K562 (cell line): Measurements from ENCODE around the gene VSIG4. TPM values are rescaled to one million over a fixed set of nuclear protein-coding genes. Genes with fewer than 3 reads are reported as not detected.
A peak's percentile ranks its signal among the peaks of the same experiment; 100 is the strongest.

Experiments used
- CBX2 ChIP-seq: fragments of 200-600 bp; sonication (generic); IDR thresholded peaks from one replicate; pipeline ENCODE4 v1.6.1; 2012; ENCODE audit warnings: mild to moderate bottlenecking, low read length, inconsistent platforms; ENCODE audit not compliant: insufficient read depth, poor library complexity, severe bottlenecking
- ESRRA ChIP-seq: fragments of 450-650 bp; IDR thresholded peaks from 2 replicates; pipeline ENCODE4 v1.6.1; 2014; ENCODE audit warnings: low read depth, mild to moderate bottlenecking, moderate library complexity, borderline replicate concordance
- EZH2 ChIP-seq: IDR thresholded peaks from 2 replicates; pipeline ENCODE4 v1.6.1; 2012; ENCODE audit warnings: low read depth, mild to moderate bottlenecking, inconsistent platforms, low read length, borderline replicate concordance
- SMAD4 ChIP-seq: fragments of 250-450 bp; sonication (Bioruptor Pico); conservative IDR thresholded peaks from 2 replicates; pipeline ENCODE4 v1.8.0; 2021; ENCODE audit warnings: inconsistent platforms, mild to moderate bottlenecking, moderate library complexity
- TCF3 ChIP-seq: sonication (generic); formaldehyde crosslinking; IDR thresholded peaks from 2 replicates; pipeline ENCODE4 v1.4.0; 2020; ENCODE audit warnings: mild to moderate bottlenecking, missing genetic modification reagents
- XRCC3 ChIP-seq: fragments of 450-650 bp; IDR thresholded peaks from 2 replicates; pipeline ENCODE4 v1.6.1; 2017; ENCODE audit warnings: mild to moderate bottlenecking, moderate library complexity
- ZNF76 ChIP-seq: fragments of 250-450 bp; sonication (Bioruptor Pico); IDR thresholded peaks from 2 replicates; pipeline ENCODE4 v1.4.0; 2020; ENCODE audit warnings: mild to moderate bottlenecking, moderate library complexity, borderline replicate concordance
- polyA plus RNA-seq, 8 experiments: library from polyadenylated mRNA; depleted of rRNA in 4 of 8; stranded (reverse) in 5 of 8; unstranded in 3 of 8; fragments of >200 nt; fragmentation: Nextera tagmentation in 2 of 8; fragmentation: Illumina TruSeq in 1 of 8; extraction: Ambion mirVana in 2 of 8; extraction: Trizol in 1 of 8; gene quantifications; 2 replicates each; pipeline versions ENCODE4 v1.2.1 to v1.2.3, GENCODE V29; 2011 to 2014; ENCODE audit warnings: inconsistent platforms in 1 of 8, missing spikeins in 1 of 8
- total RNA-seq, 7 experiments: library from RNA; depleted of rRNA in 6 of 7; stranded (reverse); fragments of >200 nt in 6 of 7; fragmentation: Illumina TruSeq in 2 of 7; extraction: Trizol in 2 of 7; gene quantifications; 2 replicates each; pipeline versions ENCODE4 v1.2.1 to v1.2.3, GENCODE V29; 2011 to 2021; ENCODE audit warnings: low replicate concordance in 1 of 7
- TF ChIP-seq, protein P1 (sequence below): fragments of 450-650 bp; IDR thresholded peaks from 2 replicates; pipeline ENCODE4 v1.7.1; 2018; ENCODE audit warnings: mild to moderate bottlenecking, low read depth; ENCODE audit not compliant: partially characterized antibody
- TF ChIP-seq, protein P2 (sequence below): fragments of 450-650 bp; formaldehyde crosslinking; IDR thresholded peaks from 2 replicates; pipeline ENCODE4 v1.4.0; 2022; ENCODE audit warnings: missing genetic modification characterization
- TF ChIP-seq, protein P3 (sequence below), 3 experiments: IDR thresholded peaks in 2 of 3; conservative IDR thresholded peaks in 1 of 3; 2 replicates each; pipeline ENCODE4 v1.5.1; 2011 to 2012; ENCODE audit warnings: low read length in 3 of 3, mild to moderate bottlenecking in 3 of 3, control low read depth in 2 of 3, improper control_type of control experiment in 1 of 3, inconsistent platforms in 1 of 3, low read depth in 1 of 3, mixed read lengths in 1 of 3, moderate library complexity in 1 of 3; ENCODE audit not compliant: insufficient read depth in 2 of 3

Gene VSIG4
- total and polyA plus RNA-seq, 9 of the 15 experiments (the other 6 are each of a cell fraction or from before 2014, with no cell fraction given), result 0.22 to 1.6 (median 0.46) TPM; not detected in 1

DNA sequence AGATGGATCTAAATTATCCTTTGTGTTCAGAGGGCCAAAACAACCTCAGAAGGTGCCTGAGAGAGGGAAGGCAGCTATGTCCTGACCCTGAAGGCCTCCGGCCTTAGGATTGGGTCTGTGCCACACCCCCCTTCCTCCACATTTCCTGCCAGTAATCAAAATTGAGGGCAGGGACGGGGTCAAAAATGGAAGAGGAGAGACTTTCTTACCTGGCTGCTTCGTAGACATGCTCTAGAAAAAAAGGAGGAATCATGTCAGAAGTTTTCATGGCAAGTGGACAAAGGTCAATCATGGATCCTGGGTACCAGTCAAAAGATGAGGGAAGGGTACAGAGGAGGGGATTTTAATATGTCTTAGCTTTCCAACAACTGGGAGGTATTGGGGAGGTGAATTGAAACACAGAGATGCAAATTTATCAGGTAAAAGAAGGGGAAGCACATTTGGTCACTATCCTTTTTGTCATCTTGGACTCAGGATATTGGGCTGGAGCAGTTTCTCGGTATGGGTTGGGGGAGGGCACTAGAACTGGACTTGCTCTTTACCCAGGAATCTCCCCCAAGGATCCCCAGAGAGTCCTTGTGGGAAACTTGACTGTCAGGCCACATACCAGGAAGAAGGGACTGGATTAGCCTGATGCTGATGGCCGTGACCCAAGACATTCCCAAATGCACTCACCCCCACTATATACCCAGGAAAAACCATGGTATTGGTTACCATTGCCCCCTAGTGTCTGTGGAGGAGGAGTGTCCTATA lies 17.1 kb downstream of the VSIG4 start (continued):
- TF ChIP-seq, protein P1, sequence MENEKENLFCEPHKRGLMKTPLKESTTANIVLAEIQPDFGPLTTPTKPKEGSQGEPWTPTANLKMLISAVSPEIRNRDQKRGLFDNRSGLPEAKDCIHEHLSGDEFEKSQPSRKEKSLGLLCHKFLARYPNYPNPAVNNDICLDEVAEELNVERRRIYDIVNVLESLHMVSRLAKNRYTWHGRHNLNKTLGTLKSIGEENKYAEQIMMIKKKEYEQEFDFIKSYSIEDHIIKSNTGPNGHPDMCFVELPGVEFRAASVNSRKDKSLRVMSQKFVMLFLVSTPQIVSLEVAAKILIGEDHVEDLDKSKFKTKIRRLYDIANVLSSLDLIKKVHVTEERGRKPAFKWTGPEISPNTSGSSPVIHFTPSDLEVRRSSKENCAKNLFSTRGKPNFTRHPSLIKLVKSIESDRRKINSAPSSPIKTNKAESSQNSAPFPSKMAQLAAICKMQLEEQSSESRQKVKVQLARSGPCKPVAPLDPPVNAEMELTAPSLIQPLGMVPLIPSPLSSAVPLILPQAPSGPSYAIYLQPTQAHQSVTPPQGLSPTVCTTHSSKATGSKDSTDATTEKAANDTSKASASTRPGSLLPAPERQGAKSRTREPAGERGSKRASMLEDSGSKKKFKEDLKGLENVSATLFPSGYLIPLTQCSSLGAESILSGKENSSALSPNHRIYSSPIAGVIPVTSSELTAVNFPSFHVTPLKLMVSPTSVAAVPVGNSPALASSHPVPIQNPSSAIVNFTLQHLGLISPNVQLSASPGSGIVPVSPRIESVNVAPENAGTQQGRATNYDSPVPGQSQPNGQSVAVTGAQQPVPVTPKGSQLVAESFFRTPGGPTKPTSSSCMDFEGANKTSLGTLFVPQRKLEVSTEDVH, result peak; percentile 22
- no peak; the same call in 1 of the 2 replicates for TF ChIP-seq TCF3 (CRISPR knock-in tag)
- TF ChIP-seq, protein P2, sequence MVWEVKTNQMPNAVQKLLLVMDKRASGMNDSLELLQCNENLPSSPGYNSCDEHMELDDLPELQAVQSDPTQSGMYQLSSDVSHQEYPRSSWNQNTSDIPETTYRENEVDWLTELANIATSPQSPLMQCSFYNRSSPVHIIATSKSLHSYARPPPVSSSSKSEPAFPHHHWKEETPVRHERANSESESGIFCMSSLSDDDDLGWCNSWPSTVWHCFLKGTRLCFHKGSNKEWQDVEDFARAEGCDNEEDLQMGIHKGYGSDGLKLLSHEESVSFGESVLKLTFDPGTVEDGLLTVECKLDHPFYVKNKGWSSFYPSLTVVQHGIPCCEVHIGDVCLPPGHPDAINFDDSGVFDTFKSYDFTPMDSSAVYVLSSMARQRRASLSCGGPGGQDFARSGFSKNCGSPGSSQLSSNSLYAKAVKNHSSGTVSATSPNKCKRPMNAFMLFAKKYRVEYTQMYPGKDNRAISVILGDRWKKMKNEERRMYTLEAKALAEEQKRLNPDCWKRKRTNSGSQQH (CRISPR knock-in tag), result peak; percentile 9; the same call in 1 of the 2 replicates
- no peak for TF ChIP-seq XRCC3
- TF ChIP-seq CBX2, result no peak
- TF ChIP-seq, protein P3, sequence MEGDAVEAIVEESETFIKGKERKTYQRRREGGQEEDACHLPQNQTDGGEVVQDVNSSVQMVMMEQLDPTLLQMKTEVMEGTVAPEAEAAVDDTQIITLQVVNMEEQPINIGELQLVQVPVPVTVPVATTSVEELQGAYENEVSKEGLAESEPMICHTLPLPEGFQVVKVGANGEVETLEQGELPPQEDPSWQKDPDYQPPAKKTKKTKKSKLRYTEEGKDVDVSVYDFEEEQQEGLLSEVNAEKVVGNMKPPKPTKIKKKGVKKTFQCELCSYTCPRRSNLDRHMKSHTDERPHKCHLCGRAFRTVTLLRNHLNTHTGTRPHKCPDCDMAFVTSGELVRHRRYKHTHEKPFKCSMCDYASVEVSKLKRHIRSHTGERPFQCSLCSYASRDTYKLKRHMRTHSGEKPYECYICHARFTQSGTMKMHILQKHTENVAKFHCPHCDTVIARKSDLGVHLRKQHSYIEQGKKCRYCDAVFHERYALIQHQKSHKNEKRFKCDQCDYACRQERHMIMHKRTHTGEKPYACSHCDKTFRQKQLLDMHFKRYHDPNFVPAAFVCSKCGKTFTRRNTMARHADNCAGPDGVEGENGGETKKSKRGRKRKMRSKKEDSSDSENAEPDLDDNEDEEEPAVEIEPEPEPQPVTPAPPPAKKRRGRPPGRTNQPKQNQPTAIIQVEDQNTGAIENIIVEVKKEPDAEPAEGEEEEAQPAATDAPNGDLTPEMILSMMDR (IDR thresholded peaks at IDR 0.05 in 2 of 3, conservative IDR thresholded peaks at IDR 0.05 in 1 of 3; ENCODE audit: insufficient read depth in 2 of 3, low read depth in 1 of 3, low read length in 3 of 3), result peak; percentile 65 to 78 (median 72); a peak in 5 of 6 replicates
- no peak for TF ChIP-seq EZH2
- TF ChIP-seq SMAD4 (CRISPR knock-in tag), result no peak
- TF ChIP-seq ZNF76 (CRISPR knock-in tag), result no peak
- TF ChIP-seq ESRRA, result no peak; the same call in 1 of the 2 replicates
